Measurements from ENCODE around the gene TDRD12. TPM values are rescaled to one million over a fixed set of nuclear protein-coding genes. Genes with fewer than 3 reads are reported as not detected.

Gene TDRD12
- total RNA-seq, 5 donors from 2014 or later (not counting 1 experiment from before 2014, with no cell fraction given), result 0.36 to 1.0 (median 0.63) TPM

GRCh38 chr19:32870981-32871451, 151.4 kb downstream of the TDRD12 start:
- WGBS (ENCODE audit: insufficient coverage), result 82% methylated on average over 12 of the region's 12 CpGs
- Mint-ChIP-seq H3K36me3 (no peaks in the 10 kb centered on the region), H3K27ac (no peak overlapping the region), H3K4me1 (no peaks in the 10 kb centered on the region), H3K27me3 (no peaks in the 10 kb centered on the region), H3K9me3 (no peaks in the 10 kb centered on the region), H3K4me3 (no peak overlapping the region)
- ATAC-seq (replicated peaks in 1 of 4), result no peak
- ChIA-PET POLR2A (interaction anchor here in 1 of 2 donors (0.7 kb wide), 1 partner anchor 274 kb away, joined by 3 read pairs; no protein-coding TSS in a partner anchor), CTCF (interaction anchor here in 1 of 2 donors (0.7 kb wide), 1 partner anchor 546 kb away, joined by 4 read pairs; no protein-coding TSS in a partner anchor)
- no peaks in the 10 kb centered on the region for H3K4me1 ChIP-seq (ENCODE audit: control insufficient read depth in 1 of 2, extremely low read depth in 1 of 2, insufficient read depth in 2 of 2, low read length in 2 of 2)
- no peak for DNase-seq
- H3K4me3 ChIP-seq (ENCODE audit: control insufficient read depth in 1 of 2, extremely low read depth in 1 of 2, low read length in 1 of 2), result no peak overlapping the region
- no peak overlapping the region for H3K27ac ChIP-seq (ENCODE audit: low read length)
- peaks cover 0 to 4% of the 10 kb centered on the region in 2 experiments for H3K27me3 ChIP-seq (replicated peaks in 1 of 2; ENCODE audit: control insufficient read depth in 2 of 2, extremely low read depth in 1 of 2, insufficient read depth in 2 of 2, low read length in 1 of 2)
- no peaks in the 10 kb centered on the region for H3K36me3 ChIP-seq (ENCODE audit: control insufficient read depth in 2 of 2, extremely low read depth in 1 of 2, insufficient read depth in 1 of 2, low read length in 1 of 2)
- no peaks in the 10 kb centered on the region for H3K9me3 ChIP-seq

- Histone ChIP-seq H3K9me3 (no peaks in the 10 kb centered on the region), H3K27me3 (replicated peaks in 1 of 2; ENCODE audit: control insufficient read depth in 2 of 2, extremely low read depth in 1 of 2, insufficient read depth in 2 of 2, low read length in 1 of 2) (no peaks in the 10 kb centered on the region), H3K36me3 (ENCODE audit: control insufficient read depth in 2 of 2, extremely low read depth in 1 of 2, insufficient read depth in 1 of 2, low read length in 1 of 2) (no peaks in the 10 kb centered on the region), H3K4me1 (ENCODE audit: control insufficient read depth in 1 of 2, extremely low read depth in 1 of 2, insufficient read depth in 2 of 2, low read length in 2 of 2) (no peaks in the 10 kb centered on the region), H3K27ac (ENCODE audit: low read length) (no peak overlapping the region), H3K4me3 (ENCODE audit: control insufficient read depth in 1 of 2, extremely low read depth in 1 of 2, low read length in 1 of 2) (no peak overlapping the region)
- no peak overlapping the region for H3K27ac Mint-ChIP-seq
- H3K4me1 Mint-ChIP-seq, result peaks cover 0 to 5% (median 0%) of the 10 kb centered on the region in 3 donors
- no peaks in the 10 kb centered on the region for H3K27me3 Mint-ChIP-seq
- ChIA-PET POLR2A (no interaction called here), CTCF (no interaction called here)
- ATAC-seq (replicated peaks in 1 of 4) (no peak), DNase-seq (no peak)
- WGBS (ENCODE audit: insufficient coverage), result 90% methylated on average over 2 of the region's 3 CpGs
- H3K9me3 Mint-ChIP-seq, result no peaks in the 10 kb centered on the region
- no peaks in the 10 kb centered on the region for H3K36me3 Mint-ChIP-seq
- no peak overlapping the region for H3K4me3 Mint-ChIP-seq
Observed at GRCh38 chr19:32872391-32872790, 152.8 kb downstream of the TDRD12 start.

- POLR2A ChIA-PET, result no interaction called here
- Mint-ChIP-seq H3K27me3 (no peaks in the 10 kb centered on the region), H3K4me1 (peaks cover 0 to 5% (median 0%) of the 10 kb centered on the region in 3 donors), H3K4me3 (no peak overlapping the region), H3K27ac (no peak overlapping the region), H3K36me3 (peaks cover 5% of the 10 kb centered on the region), H3K9me3 (no peaks in the 10 kb centered on the region)
- no peak overlapping the region for H3K4me3 ChIP-seq (ENCODE audit: control insufficient read depth in 1 of 2, extremely low read depth in 1 of 2, low read length in 1 of 2)
- no peaks in the 10 kb centered on the region for H3K9me3 ChIP-seq
- H3K27ac ChIP-seq (ENCODE audit: low read length), result no peak overlapping the region
- WGBS (ENCODE audit: insufficient coverage), result 82% methylated on average over 6 of the region's 18 CpGs
- DNase-seq, result no peak
- H3K4me1 ChIP-seq (ENCODE audit: control insufficient read depth in 1 of 2, extremely low read depth in 1 of 2, insufficient read depth in 2 of 2, low read length in 2 of 2), result no peaks in the 10 kb centered on the region
- no peaks in the 10 kb centered on the region for H3K27me3 ChIP-seq (replicated peaks in 1 of 2; ENCODE audit: control insufficient read depth in 2 of 2, extremely low read depth in 1 of 2, insufficient read depth in 2 of 2, low read length in 1 of 2)
- no peak for ATAC-seq (replicated peaks in 1 of 4)
- CTCF ChIA-PET, result no interaction called here
- H3K36me3 ChIP-seq (ENCODE audit: control insufficient read depth in 2 of 2, extremely low read depth in 1 of 2, insufficient read depth in 1 of 2, low read length in 1 of 2), result no peaks in the 10 kb centered on the region
Observed at GRCh38 chr19:32873247-32873959, 153.8 kb downstream of the TDRD12 start.

GRCh38 chr19:32874605-32875004, 155.0 kb downstream of the TDRD12 start:
- no peak overlapping the region for H3K4me3 ChIP-seq (ENCODE audit: control insufficient read depth in 1 of 2, extremely low read depth in 1 of 2, low read length in 1 of 2)
- no peaks in the 10 kb centered on the region for H3K27me3 ChIP-seq (replicated peaks in 1 of 2; ENCODE audit: control insufficient read depth in 2 of 2, extremely low read depth in 1 of 2, insufficient read depth in 2 of 2, low read length in 1 of 2)
- H3K9me3 ChIP-seq, result no peaks in the 10 kb centered on the region
- H3K4me3 Mint-ChIP-seq, result no peak overlapping the region
- no peak for DNase-seq
- WGBS (ENCODE audit: insufficient coverage), result 79% methylated on average over 7 of the region's 9 CpGs
- POLR2A ChIA-PET, result no interaction called here
- no peak overlapping the region for H3K27ac ChIP-seq (ENCODE audit: low read length)
- H3K9me3 Mint-ChIP-seq, result no peaks in the 10 kb centered on the region
- ATAC-seq (replicated peaks in 1 of 4), result no peak
- H3K27me3 Mint-ChIP-seq, result no peaks in the 10 kb centered on the region
- H3K4me1 Mint-ChIP-seq, result peaks cover 0 to 5% (median 0%) of the 10 kb centered on the region in 3 donors
- peaks cover 0 to 7% of the 10 kb centered on the region in 2 donors for H3K36me3 ChIP-seq (ENCODE audit: control insufficient read depth in 2 of 2, extremely low read depth in 1 of 2, insufficient read depth in 1 of 2, low read length in 1 of 2)
- CTCF ChIA-PET, result no interaction called here
- peaks cover 13% of the 10 kb centered on the region for H3K36me3 Mint-ChIP-seq
- no peak overlapping the region for H3K27ac Mint-ChIP-seq
- H3K4me1 ChIP-seq (ENCODE audit: control insufficient read depth in 1 of 2, extremely low read depth in 1 of 2, insufficient read depth in 2 of 2, low read length in 2 of 2), result no peaks in the 10 kb centered on the region

- H3K36me3 ChIP-seq (ENCODE audit: control insufficient read depth in 2 of 2, extremely low read depth in 1 of 2, insufficient read depth in 1 of 2, low read length in 1 of 2), result peaks cover 0 to 10% of the 10 kb centered on the region in 2 donors
- Mint-ChIP-seq H3K27me3 (no peaks in the 10 kb centered on the region), H3K4me3 (no peak overlapping the region), H3K9me3 (no peaks in the 10 kb centered on the region), H3K36me3 (peaks cover 16% of the 10 kb centered on the region), H3K4me1 (peaks cover 0 to 5% (median 0%) of the 10 kb centered on the region in 3 donors), H3K27ac (no peak overlapping the region)
- DNase-seq, result no peak
- no peak overlapping the region for H3K27ac ChIP-seq (ENCODE audit: low read length)
- H3K9me3 ChIP-seq, result no peaks in the 10 kb centered on the region
- no peak for ATAC-seq (replicated peaks in 1 of 4)
- no peak overlapping the region for H3K4me3 ChIP-seq (ENCODE audit: control insufficient read depth in 1 of 2, extremely low read depth in 1 of 2, low read length in 1 of 2)
- WGBS (ENCODE audit: insufficient coverage), result 80% methylated on average over 1 of the region's 7 CpGs
- CTCF ChIA-PET, result no interaction called here
- POLR2A ChIA-PET, result no interaction called here
- H3K4me1 ChIP-seq (ENCODE audit: control insufficient read depth in 1 of 2, extremely low read depth in 1 of 2, insufficient read depth in 2 of 2, low read length in 2 of 2), result no peaks in the 10 kb centered on the region
- no peaks in the 10 kb centered on the region for H3K27me3 ChIP-seq (replicated peaks in 1 of 2; ENCODE audit: control insufficient read depth in 2 of 2, extremely low read depth in 1 of 2, insufficient read depth in 2 of 2, low read length in 1 of 2)
Observed at GRCh38 chr19:32875428-32875827, 155.9 kb downstream of the TDRD12 start.

GRCh38 chr19:32876236-32876918, 156.8 kb downstream of the TDRD12 start:
- H3K9me3 ChIP-seq, result no peaks in the 10 kb centered on the region
- no peaks in the 10 kb centered on the region for H3K4me1 ChIP-seq (ENCODE audit: control insufficient read depth in 1 of 2, extremely low read depth in 1 of 2, insufficient read depth in 2 of 2, low read length in 2 of 2)
- 88% methylated on average over 8 of the region's 9 CpGs for WGBS (ENCODE audit: insufficient coverage)
- H3K36me3 Mint-ChIP-seq, result peaks cover 18% of the 10 kb centered on the region
- H3K27ac ChIP-seq (ENCODE audit: low read length), result no peak overlapping the region
- no peaks in the 10 kb centered on the region for H3K27me3 Mint-ChIP-seq
- peaks cover 0 to 5% (median 0%) of the 10 kb centered on the region in 3 donors for H3K4me1 Mint-ChIP-seq
- no peak for ATAC-seq (replicated peaks in 1 of 4)
- H3K9me3 Mint-ChIP-seq, result no peaks in the 10 kb centered on the region
- H3K27me3 ChIP-seq (replicated peaks in 1 of 2; ENCODE audit: control insufficient read depth in 2 of 2, extremely low read depth in 1 of 2, insufficient read depth in 2 of 2, low read length in 1 of 2), result no peaks in the 10 kb centered on the region
- ChIA-PET POLR2A (no interaction called here), CTCF (no interaction called here)
- no peak for DNase-seq
- no peak overlapping the region for H3K27ac Mint-ChIP-seq
- H3K36me3 ChIP-seq (ENCODE audit: control insufficient read depth in 2 of 2, extremely low read depth in 1 of 2, insufficient read depth in 1 of 2, low read length in 1 of 2), result peaks cover 0 to 10% of the 10 kb centered on the region in 2 donors
- no peak overlapping the region for H3K4me3 Mint-ChIP-seq
- H3K4me3 ChIP-seq (ENCODE audit: control insufficient read depth in 1 of 2, extremely low read depth in 1 of 2, low read length in 1 of 2), result no peak overlapping the region

All from T-cell (primary cell).